GM19099 (cell line): Measurements from ENCODE around the gene DAZAP1.

Experiments
- POLR2A ChIP-seq: IDR thresholded peaks from 3 replicates; pipeline ENCODE4 v1.6.1; 2011; ENCODE audit warnings: low read depth; ENCODE audit not compliant: insufficient read length; ENCODE audit errors: extremely low read depth

DAZAP1 gene

GRCh38 chr19:1396019-1396767 lies 11.2 kb upstream of the DAZAP1 start:
- TF ChIP-seq POLR2A: no peak

DNA sequence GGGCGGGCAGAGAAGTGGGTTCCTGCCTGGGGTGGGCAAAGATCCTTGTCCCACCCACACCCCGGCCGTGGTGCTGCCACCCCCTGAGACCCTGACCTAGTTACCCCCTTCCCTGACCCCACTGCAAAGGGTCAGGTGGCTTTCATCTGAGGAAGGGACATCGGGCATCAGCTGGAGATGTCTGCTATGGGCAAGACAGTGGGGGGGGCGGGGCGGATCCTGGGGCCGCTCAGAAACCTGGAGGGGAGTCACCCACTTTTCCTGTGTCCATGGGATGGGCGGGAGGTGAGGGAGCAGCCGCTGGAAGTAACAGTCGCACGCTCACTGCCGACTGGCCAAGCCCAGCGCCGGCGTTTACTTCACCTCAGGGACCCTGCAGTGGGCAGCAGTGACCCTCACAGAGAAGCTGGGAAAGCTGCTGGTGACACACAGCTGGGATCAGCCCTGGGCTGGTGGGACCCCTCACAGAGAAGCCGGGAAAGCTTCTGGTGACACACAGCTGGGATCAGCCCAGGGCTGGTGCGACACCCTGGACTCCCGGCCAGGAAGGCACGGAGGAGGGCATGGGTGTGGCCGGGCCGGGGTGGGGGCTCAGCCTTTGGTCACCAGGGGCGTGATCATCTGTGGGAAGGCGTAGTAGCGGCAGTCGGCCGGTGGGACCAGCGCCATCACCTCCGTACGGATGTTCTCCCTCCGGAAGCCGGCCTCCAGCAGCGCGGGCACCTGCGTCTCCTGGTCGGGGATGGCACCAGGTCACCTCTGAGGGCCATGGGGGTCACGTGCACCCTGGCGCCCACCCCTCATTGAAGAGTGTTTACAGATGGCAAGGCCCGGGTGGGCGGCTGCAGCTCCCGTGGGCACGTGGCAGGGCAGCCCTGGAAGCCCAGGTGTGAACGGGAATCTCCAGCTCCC lies 10.4 kb upstream of the DAZAP1 start:
- TF ChIP-seq POLR2A: no peak

DNA sequence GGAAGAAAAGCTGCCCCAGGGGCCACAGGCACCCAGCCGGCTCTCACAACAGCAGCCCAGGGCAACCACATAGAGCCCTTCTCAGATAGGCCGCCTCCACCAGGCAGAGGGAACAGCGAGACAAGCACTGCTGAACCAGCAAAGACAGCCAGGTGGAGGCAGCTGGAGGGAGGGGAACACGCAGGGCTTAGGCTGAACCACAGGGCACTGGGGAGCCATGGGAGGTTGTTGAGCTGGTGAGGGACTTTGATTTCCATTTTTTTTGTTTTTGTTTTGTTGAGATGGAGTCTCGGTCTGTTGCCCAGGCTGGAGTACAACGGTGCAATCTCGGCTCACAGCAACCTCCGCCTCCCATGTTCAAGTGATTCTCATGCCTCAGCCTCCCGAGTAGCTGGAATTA lies 9.5 kb upstream of the DAZAP1 start:
- TF ChIP-seq POLR2A: no peak

- TF ChIP-seq POLR2A: no peak
Observed at GRCh38 chr19:1399079-1399478, 8.3 kb upstream of the DAZAP1 start.

- TF ChIP-seq POLR2A: no peak
Observed at GRCh38 chr19:1399745-1400144, 7.6 kb upstream of the DAZAP1 start.

DNA sequence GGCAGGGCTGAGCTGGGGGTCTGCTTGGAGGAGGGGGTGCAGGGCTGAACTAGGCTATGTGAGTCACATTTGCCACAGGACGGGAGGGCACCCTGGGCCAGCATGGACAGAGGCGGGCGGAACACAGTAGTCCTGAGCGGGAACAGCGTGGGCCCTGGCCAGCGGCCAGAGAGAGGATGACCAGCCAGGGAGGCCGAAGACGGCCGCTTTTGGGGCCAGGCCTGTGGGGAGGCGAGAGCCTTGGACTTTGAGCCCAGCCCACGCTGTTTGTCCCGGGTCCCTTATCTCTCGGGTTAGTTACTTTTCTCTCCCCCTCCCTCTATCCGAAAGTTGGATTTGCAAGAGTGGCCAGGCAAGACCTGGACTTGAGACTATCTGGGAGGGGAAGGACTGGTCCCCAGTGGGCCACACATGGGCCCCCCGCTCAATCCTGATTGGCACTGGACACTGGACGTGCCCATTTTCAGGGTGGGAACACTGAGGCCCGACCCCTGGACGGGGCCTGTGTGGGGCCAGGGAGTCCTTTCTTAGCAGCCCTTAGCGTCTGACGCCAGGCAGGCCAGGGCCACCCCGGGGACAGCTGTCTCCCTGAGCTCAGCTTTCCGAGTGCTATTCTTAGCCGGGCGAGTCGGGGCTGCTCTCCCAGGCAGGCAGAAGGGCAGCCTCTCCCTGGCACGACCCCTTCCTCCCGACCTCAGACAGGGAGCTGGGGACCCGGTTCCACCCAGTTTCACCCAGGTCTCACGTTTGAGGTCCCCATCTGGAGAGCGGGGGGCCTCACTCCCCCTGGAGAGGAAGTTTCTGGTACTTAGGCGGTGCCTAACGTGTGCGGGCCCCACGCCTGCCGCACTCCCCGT lies 6.9 kb upstream of the DAZAP1 start:
- TF ChIP-seq POLR2A: no peak

DNA sequence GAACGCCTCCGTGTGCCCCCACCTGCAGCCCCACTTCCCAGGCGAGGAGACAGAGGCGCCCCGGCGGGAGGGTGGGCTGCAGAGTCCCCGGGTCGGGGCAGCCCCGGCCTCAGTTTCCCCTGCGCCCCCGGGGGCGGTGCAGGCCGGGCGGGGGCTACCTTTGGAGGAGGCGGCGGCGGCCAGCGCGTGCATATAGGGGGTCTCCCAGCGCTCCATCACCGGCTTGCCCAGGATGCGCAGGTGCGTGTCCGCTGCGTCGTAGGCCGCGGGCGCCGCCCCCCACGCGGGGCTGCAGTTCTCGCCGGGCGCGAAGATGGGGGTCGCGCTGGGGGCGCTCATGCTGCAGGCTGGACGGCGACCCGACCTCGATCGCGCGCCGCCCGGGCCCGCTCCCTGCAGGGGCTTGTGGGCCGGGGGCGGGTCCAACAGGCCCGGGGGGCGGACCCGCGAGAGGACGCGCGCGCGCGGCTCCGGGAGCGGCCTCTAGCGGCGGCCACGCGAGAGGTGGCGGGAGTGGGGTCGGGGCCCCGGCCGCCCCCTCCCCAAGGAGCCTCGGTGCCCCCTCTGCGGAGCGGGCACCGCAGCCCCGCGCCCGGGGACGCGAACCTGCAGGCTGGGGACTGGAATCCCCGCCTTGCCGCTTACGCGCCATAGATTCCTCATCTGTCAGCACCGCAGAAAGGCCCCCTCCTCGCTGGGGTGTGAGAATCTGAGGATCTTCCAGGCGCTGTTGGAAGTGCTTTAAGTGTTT lies 6.1 kb upstream of the DAZAP1 start, which contains the start of gene GAMT:
TSS of gene GAMT (minus strand) at position 405 of the 751 bp plus-strand sequence. CDS start at position 339, 66 bp downstream.
- peak; percentile 53 for TF ChIP-seq POLR2A

- no peak for TF ChIP-seq POLR2A
Observed at GRCh38 chr19:1401889-1402217, 5.5 kb upstream of the DAZAP1 start.

- TF ChIP-seq POLR2A: no peak
Observed at GRCh38 chr19:1402411-1403070, 4.8 kb upstream of the DAZAP1 start.

DNA sequence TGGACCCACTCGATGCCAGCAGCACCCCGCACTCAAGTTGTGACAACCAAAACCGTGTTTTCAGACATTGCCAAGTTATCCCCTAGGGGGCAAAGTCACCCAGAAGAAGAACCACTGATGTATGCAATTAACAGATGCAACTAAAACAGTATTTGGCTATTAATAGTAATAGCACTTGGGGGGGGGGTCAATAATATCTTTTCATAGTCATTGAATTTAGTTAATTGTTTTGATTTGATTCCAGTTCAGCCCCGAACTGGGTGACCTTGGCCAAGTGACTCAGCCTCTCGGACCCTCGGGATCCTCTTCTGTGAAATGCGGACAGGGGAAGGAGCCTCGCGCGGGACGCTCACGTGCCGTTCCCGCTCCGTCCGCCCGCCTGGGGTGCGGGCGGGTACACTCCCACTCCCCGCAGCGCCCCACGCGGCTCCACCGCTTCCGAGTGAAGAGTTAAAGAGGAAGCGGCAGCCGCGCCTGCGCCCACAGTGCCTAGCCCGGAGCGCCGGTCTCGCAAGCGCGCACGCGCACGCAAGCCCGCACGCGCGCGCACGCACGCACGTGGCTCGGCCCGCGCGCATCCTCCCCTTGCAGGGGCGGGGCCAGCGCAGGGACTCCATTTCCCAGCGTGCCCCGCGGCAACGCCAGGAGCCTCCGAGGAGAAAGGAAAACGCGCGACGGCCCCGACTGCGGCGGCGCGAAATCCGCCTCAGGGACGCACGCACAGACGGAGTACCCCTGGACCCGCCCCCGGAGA lies 435 bp upstream of the DAZAP1 start:
- no peak for TF ChIP-seq POLR2A

GRCh38 chr19:1408300-1409203 lies 1.2 kb downstream of the DAZAP1 start:
- TF ChIP-seq POLR2A: peak; percentile 14
